ENCODE results near the gene FOXN1.
"Not testable (repeated sequence)": the region's sequence is repeated elsewhere in the genome, so short reads cannot be mapped to it uniquely, and the experiment has no call there.

FOXN1 gene

GRCh38 chr17:28505986-28506665 is at the start of gene FOXN1:
Gene FOXN1, plus strand, starts transcription at chr17:28506348. Its CDS starts 17,622 bp downstream, at chr17:28523970.
- no peak for DNase-seq (ENCODE audit: low spot score)

GRCh38 chr17:28457890-28458289 is 48.3 kb upstream of the FOXN1 start:
- no peak for DNase-seq (ENCODE audit: low spot score)

GRCh38 chr17:28458881-28459280 is 47.3 kb upstream of the FOXN1 start:
- not testable (repeated sequence) for DNase-seq (ENCODE audit: low spot score)

- DNase-seq (ENCODE audit: low spot score): no peak
Measured at GRCh38 chr17:28460901-28461300, 45.2 kb upstream of the FOXN1 start.

GRCh38 chr17:28466001-28466400 is 40.1 kb upstream of the FOXN1 start:
- DNase-seq (ENCODE audit: low spot score): no peak

GRCh38 chr17:28466521-28467048 is 39.6 kb upstream of the FOXN1 start:
- DNase-seq (ENCODE audit: low spot score): no peak

GRCh38 chr17:28467456-28468025 is 38.6 kb upstream of the FOXN1 start:
- no peak for DNase-seq (ENCODE audit: low spot score)

- not testable (repeated sequence) for DNase-seq (ENCODE audit: low spot score)
Measured at GRCh38 chr17:28468033-28468735, 38.0 kb upstream of the FOXN1 start.

GRCh38 chr17:28468781-28469180 is 37.4 kb upstream of the FOXN1 start:
- DNase-seq (ENCODE audit: low spot score): no peak

GRCh38 chr17:28469376-28469775 is 36.8 kb upstream of the FOXN1 start:
- no peak for DNase-seq (ENCODE audit: low spot score)

- no peak for DNase-seq (ENCODE audit: low spot score)
Measured at GRCh38 chr17:28470266-28470913, 35.8 kb upstream of the FOXN1 start.

- no peak for DNase-seq (ENCODE audit: low spot score)
Measured at GRCh38 chr17:28470914-28471366, 35.2 kb upstream of the FOXN1 start.

- DNase-seq (ENCODE audit: low spot score): no peak
Measured at GRCh38 chr17:28471531-28472342, 34.4 kb upstream of the FOXN1 start.

- no peak for DNase-seq (ENCODE audit: low spot score)
Measured at GRCh38 chr17:28472871-28473497, 33.2 kb upstream of the FOXN1 start.

- no peak for DNase-seq (ENCODE audit: low spot score)
Measured at GRCh38 chr17:28473542-28473941, 32.6 kb upstream of the FOXN1 start, which contains the start of gene SLC13A2. Gene SLC13A2, plus strand, starts transcription at chr17:28473644. Its CDS starts 69 bp downstream, at chr17:28473713.

GRCh38 chr17:28474111-28474531 is 32.0 kb upstream of the FOXN1 start:
- DNase-seq (ENCODE audit: low spot score): no peak

- no peak for DNase-seq (ENCODE audit: low spot score)
Measured at GRCh38 chr17:28475151-28475900, 30.8 kb upstream of the FOXN1 start.

GRCh38 chr17:28476076-28476865 is 29.9 kb upstream of the FOXN1 start:
- no peak for DNase-seq (ENCODE audit: low spot score)

- DNase-seq (ENCODE audit: low spot score): no peak
Measured at GRCh38 chr17:28477928-28478327, 28.2 kb upstream of the FOXN1 start.
